SK-N-SH (cell line): ENCODE data around the gene ADGB. TPM values are rescaled to one million over a fixed set of nuclear protein-coding genes. Genes with fewer than 3 reads are reported as not detected.

Experiments
- CTCF ChIA-PET: fragments of 300-600, 350-600 bp; formaldehyde crosslinking; extraction: SDS; loops from one replicate; lab custom pipeline; 2021; lab: Yijun Ruan, JAX
- POLR2A ChIA-PET: fragments of 350-600 bp; sonication (Branson Sonifier 250); formaldehyde crosslinking; extraction: SDS; loops from one replicate; lab custom pipeline; 2020; ENCODE audit warnings: antibody characterized with exemption, inconsistent platforms; lab: Yijun Ruan, JAX
- DNase-seq: peaks from one replicate; pipeline ENCODE4 v3.0.0; 2012
- H2AFZ ChIP-seq: fragments of 200-600 bp; sonication (generic); 2 replicates; pipeline ENCODE4 v1.8.1; 2016; ENCODE audit warnings: antibody characterized with exemption, mild to moderate bottlenecking, low read depth
- H3F3A ChIP-seq: fragments of 200-600 bp; sonication (generic); replicated peaks from 2 replicates; pipeline ENCODE3; 2016; ENCODE audit warnings: antibody characterized with exemption, mild to moderate bottlenecking; ENCODE audit not compliant: insufficient read depth
- H3K27ac ChIP-seq, 2 experiments: fragments of 200-500 bp in 1 of 2; fragments of 200-600 bp in 1 of 2; sonication (Bioruptor generic) in 1 of 2; sonication (generic), shearing (Covaris generic) in 1 of 2; 2 replicates each; pipeline versions ENCODE4 v1.5.1 to v1.6.1; 2014 to 2016; ENCODE audit warnings: low read depth in 2 of 2, inconsistent platforms in 1 of 2, low read length in 1 of 2, mild to moderate bottlenecking in 1 of 2, mixed read lengths in 1 of 2
- H3K27me3 ChIP-seq: fragments of 200-600 bp; sonication (generic), shearing (Covaris generic); 2 replicates; pipeline ENCODE4 v1.6.1; 2016; ENCODE audit warnings: mixed run types; ENCODE audit not compliant: insufficient read depth
- H3K36me3 ChIP-seq, 2 experiments: fragments of 200-500 bp in 1 of 2; fragments of 200-600 bp in 1 of 2; sonication (Bioruptor generic) in 1 of 2; sonication (generic) in 1 of 2; replicated peaks in 1 of 2; 2 replicates each; pipeline versions ENCODE3 to v1.5.1; 2014 to 2016; ENCODE audit warnings: low read length in 1 of 2, mild to moderate bottlenecking in 1 of 2; ENCODE audit not compliant: insufficient read depth in 2 of 2, control insufficient read depth in 1 of 2
- H3K4me1 ChIP-seq, 2 experiments: fragments of 200-500 bp in 1 of 2; fragments of 200-600 bp in 1 of 2; sonication (Bioruptor generic) in 1 of 2; sonication (generic), shearing (Covaris generic) in 1 of 2; 2 replicates each; pipeline versions ENCODE4 v1.5.1 to v1.6.1; 2014 to 2016; ENCODE audit warnings: low read depth in 1 of 2, low read length in 1 of 2, mixed run types in 1 of 2; ENCODE audit not compliant: insufficient read depth in 2 of 2, control insufficient read depth in 1 of 2
- H3K4me2 ChIP-seq: fragments of 200-600 bp; sonication (generic), shearing (Covaris generic); 2 replicates; pipeline ENCODE4 v1.6.1; 2017; ENCODE audit warnings: mixed run types
- H3K4me3 ChIP-seq, 2 experiments: fragments of 200-500 bp in 1 of 2; fragments of 200-600 bp in 1 of 2; sonication (Bioruptor generic) in 1 of 2; sonication (generic), shearing (Covaris generic) in 1 of 2; 2 replicates each; pipeline versions ENCODE4 v1.5.1 to v1.8.1; 2014 to 2016; ENCODE audit warnings: low read depth in 2 of 2, inconsistent platforms in 1 of 2, low read length in 1 of 2, mild to moderate bottlenecking in 1 of 2, mixed read lengths in 1 of 2, moderate library complexity in 1 of 2
- H3K79me2 ChIP-seq: fragments of 200-600 bp; sonication (generic); 2 replicates; pipeline ENCODE4 v1.8.1; 2017; ENCODE audit warnings: mild to moderate bottlenecking; ENCODE audit not compliant: insufficient read depth
- H3K9ac ChIP-seq: fragments of 200-600 bp; sonication (generic); 2 replicates; pipeline ENCODE4 v1.6.1; 2017; ENCODE audit warnings: mixed run types
- H3K9me2 ChIP-seq: fragments of 200-600 bp; sonication (generic); 2 replicates; pipeline ENCODE4 v1.6.1; 2017; ENCODE audit warnings: mixed run types
- H3K9me3 ChIP-seq: fragments of 200-600 bp; sonication (generic); 2 replicates; pipeline ENCODE4 v1.6.1; 2017; ENCODE audit warnings: mixed run types, mild to moderate bottlenecking, moderate library complexity
- H4K20me1 ChIP-seq: fragments of 200-600 bp; sonication (generic); 2 replicates; pipeline ENCODE4 v1.6.1; 2017; ENCODE audit warnings: mild to moderate bottlenecking, mixed run types; ENCODE audit not compliant: insufficient read depth
- CHD2 ChIP-seq: fragments of 150-350 bp; IDR thresholded peaks from 2 replicates; pipeline ENCODE4 v1.6.1; 2018; ENCODE audit warnings: low read length; ENCODE audit not compliant: partially characterized antibody
- EP300 ChIP-seq, 2 experiments: IDR thresholded peaks; 2 replicates each; pipeline versions ENCODE4 v1.4.0 to v1.6.1; 2012; ENCODE audit warnings: borderline replicate concordance in 1 of 2, low read depth in 1 of 2, low read length in 1 of 2
- GABPA ChIP-seq: IDR thresholded peaks from 2 replicates; pipeline ENCODE4 v1.4.0; 2012; ENCODE audit warnings: low read depth, mild to moderate bottlenecking
- GATA2 ChIP-seq: sonication (generic); formaldehyde crosslinking; IDR thresholded peaks from 2 replicates; pipeline ENCODE4 v1.5.0; 2020; ENCODE audit warnings: mild to moderate bottlenecking, missing genetic modification reagents
- IRF3 ChIP-seq: fragments of 150-350 bp; IDR thresholded peaks from 2 replicates; pipeline ENCODE4 v1.6.1; 2016; ENCODE audit warnings: mild to moderate bottlenecking, low read depth, low read length
- JUND ChIP-seq: IDR thresholded peaks from 2 replicates; pipeline ENCODE4 v1.4.0; 2012
- MEF2A ChIP-seq: IDR thresholded peaks from 2 replicates; pipeline ENCODE4 v1.4.0; 2012; ENCODE audit warnings: low read depth, borderline replicate concordance
- NRF1 ChIP-seq: IDR thresholded peaks from 2 replicates; pipeline ENCODE4 v1.6.1; 2012; ENCODE audit warnings: low read depth, mild to moderate bottlenecking, low read length
- PBX3 ChIP-seq: IDR thresholded peaks from 2 replicates; pipeline ENCODE4; 2012
- RAD21 ChIP-seq: IDR thresholded peaks from 2 replicates; pipeline ENCODE4 v1.6.1; 2012; ENCODE audit warnings: mild to moderate bottlenecking, low read length
- RCOR1 ChIP-seq: fragments of 150-350 bp; IDR thresholded peaks from 2 replicates; pipeline ENCODE4 v1.6.1; 2017; ENCODE audit warnings: antibody characterized with exemption, low read length
- REST ChIP-seq: IDR thresholded peaks from 2 replicates; pipeline ENCODE4 v1.6.1; 2012; ENCODE audit warnings: mild to moderate bottlenecking, low read depth, low read length, moderate library complexity
- RFX5 ChIP-seq: IDR thresholded peaks from 2 replicates; pipeline ENCODE4 v1.6.1; 2012; ENCODE audit warnings: mild to moderate bottlenecking, improper control_type of control experiment, low read length
- SIN3A ChIP-seq: IDR thresholded peaks from 2 replicates; pipeline ENCODE4 v1.6.1; 2012; ENCODE audit warnings: low read depth, mild to moderate bottlenecking, low read length, moderate library complexity, borderline replicate concordance
- TAF1 ChIP-seq: IDR thresholded peaks from 2 replicates; pipeline ENCODE4 v1.6.1; 2012; ENCODE audit warnings: low read depth, mild to moderate bottlenecking, low read length, moderate library complexity, borderline replicate concordance
- TCF12 ChIP-seq: IDR thresholded peaks from 2 replicates; pipeline ENCODE4 v1.4.0; 2012
- TEAD4 ChIP-seq: IDR thresholded peaks from 2 replicates; pipeline ENCODE4 v1.4.0; 2012; ENCODE audit warnings: mild to moderate bottlenecking, borderline replicate concordance; ENCODE audit not compliant: insufficient read depth
- USF1 ChIP-seq: IDR thresholded peaks from 2 replicates; pipeline ENCODE4 v1.4.0; 2012; ENCODE audit warnings: low read depth, borderline replicate concordance
- ZBTB33 ChIP-seq: IDR thresholded peaks from 2 replicates; pipeline ENCODE4 v1.4.0; 2012; ENCODE audit warnings: low read depth, borderline replicate concordance
- WGBS: methylation state at CpG from one replicate; pipeline ENCODE4 v1.1.6; 2017; ENCODE audit warnings: low lambda C conversion rate; 5-methylcytosine and 5-hydroxymethylcytosine counted together
- polyA plus RNA-seq, 3 experiments: library from polyadenylated mRNA; depleted of rRNA; stranded (reverse); fragments of >200 nt; gene quantifications; 2 replicates each; pipeline ENCODE4 v1.2.3, GENCODE V29; 2012

The ADGB gene
- polyA plus RNA-seq, 1 of the 3 experiments (the other 2 are of a cell fraction): not detected

GRCh38 chr6:146856296-146856695 is 257.5 kb downstream of the ADGB start:
- H3K4me3 ChIP-seq: no peak overlapping the region
- CTCF ChIA-PET: interaction anchor here (0.6 to 2.1 kb wide), 7 partner anchors 8 to 821 kb away, joined by 3 to 11 read pairs (median 5); no protein-coding TSS in a partner anchor
- H3K4me2 ChIP-seq: no peak overlapping the region
- H3K36me3 ChIP-seq: no peaks in the 10 kb centered on the region
- no peak overlapping the region for H3K9ac ChIP-seq
- peaks cover 0 to 11% of the 10 kb centered on the region in 2 experiments; a peak in 2 of 4 replicates for H3K4me1 ChIP-seq
- DNase-seq: no peak
- H3K9me2 ChIP-seq: no peaks in the 10 kb centered on the region
- no peaks in the 10 kb centered on the region for H3K27me3 ChIP-seq
- 89% methylated on average over 6 of the region's 7 CpGs for WGBS
- no peaks in the 10 kb centered on the region for H3K9me3 ChIP-seq
- no peaks in the 10 kb centered on the region for H4K20me1 ChIP-seq
- TF ChIP-seq REST: no peak
- no peak for TF ChIP-seq CHD2
- no peak for TF ChIP-seq IRF3
- no peak for TF ChIP-seq NRF1
- no peak for TF ChIP-seq TAF1
- TF ChIP-seq GABPA: no peak
- no peak for TF ChIP-seq RCOR1
- no peak for TF ChIP-seq GATA2 (CRISPR knock-in tag)
- no peak for TF ChIP-seq JUND
- no peak for TF ChIP-seq TCF12
- TF ChIP-seq MEF2A: no peak
- no peak for TF ChIP-seq USF1
- TF ChIP-seq RFX5: no peak
- TF ChIP-seq ZBTB33: no peak
- no peak for TF ChIP-seq RAD21
- no peak for TF ChIP-seq PBX3
- TF ChIP-seq SIN3A: no peak
- no peak for TF ChIP-seq TEAD4
- TF ChIP-seq EP300 (IDR thresholded peaks at IDR 0.05; ENCODE audit: borderline replicate concordance in 1 of 2, low read depth in 1 of 2, low read length in 1 of 2): no peak
- H3F3A ChIP-seq: peaks cover 9% of the 10 kb centered on the region
- no peak overlapping the region for H2AFZ ChIP-seq
- POLR2A ChIA-PET: no interaction called here
- no peak overlapping the region for H3K27ac ChIP-seq
- H3K79me2 ChIP-seq: no peaks in the 10 kb centered on the region
